ENCODE results near the gene DHRS2. TPM values are rescaled to one million over a fixed set of nuclear protein-coding genes. Genes with fewer than 3 reads are reported as not detected.
A peak's percentile ranks its signal among the peaks of the same experiment; 100 is the strongest.
"Not testable (repeated sequence)": the region's sequence is repeated elsewhere in the genome, so short reads cannot be mapped to it uniquely, and the experiment has no call there.

The DHRS2 gene
- total RNA-seq, 2 experiments from 2014 or later: 10.4 to 11.6 TPM

- H3K36me3 Mint-ChIP-seq: no peaks in the 10 kb centered on the region
- no peaks in the 10 kb centered on the region for H3K27me3 Mint-ChIP-seq
- peaks cover 8% of the 10 kb centered on the region for H3K9me3 Mint-ChIP-seq
- no peak overlapping the region for H3K27ac Mint-ChIP-seq
- H3K4me1 Mint-ChIP-seq: peaks cover 8% of the 10 kb centered on the region
- H3K4me3 Mint-ChIP-seq: no peak overlapping the region
- no peak for DNase-seq
Measured at GRCh38 chr14:23621932-23622730, 14.0 kb upstream of the DHRS2 start.

GRCh38 chr14:23622990-23623389 is 13.2 kb upstream of the DHRS2 start:
- no peak for DNase-seq
- H3K4me1 Mint-ChIP-seq: peaks cover 8% of the 10 kb centered on the region
- peaks cover 8% of the 10 kb centered on the region for H3K9me3 Mint-ChIP-seq
- H3K27me3 Mint-ChIP-seq: no peaks in the 10 kb centered on the region
- no peak overlapping the region for H3K27ac Mint-ChIP-seq
- H3K36me3 Mint-ChIP-seq: no peaks in the 10 kb centered on the region
- H3K4me3 Mint-ChIP-seq: no peak overlapping the region

GRCh38 chr14:23623962-23624361 is 12.2 kb upstream of the DHRS2 start:
- Mint-ChIP-seq H3K36me3 (no peaks in the 10 kb centered on the region), H3K27ac (no peak overlapping the region), H3K27me3 (no peaks in the 10 kb centered on the region), H3K4me1 (peaks cover 4% of the 10 kb centered on the region), H3K9me3 (peaks cover 8% of the 10 kb centered on the region), H3K4me3 (no peak overlapping the region)
- DNase-seq: no peak

DNA sequence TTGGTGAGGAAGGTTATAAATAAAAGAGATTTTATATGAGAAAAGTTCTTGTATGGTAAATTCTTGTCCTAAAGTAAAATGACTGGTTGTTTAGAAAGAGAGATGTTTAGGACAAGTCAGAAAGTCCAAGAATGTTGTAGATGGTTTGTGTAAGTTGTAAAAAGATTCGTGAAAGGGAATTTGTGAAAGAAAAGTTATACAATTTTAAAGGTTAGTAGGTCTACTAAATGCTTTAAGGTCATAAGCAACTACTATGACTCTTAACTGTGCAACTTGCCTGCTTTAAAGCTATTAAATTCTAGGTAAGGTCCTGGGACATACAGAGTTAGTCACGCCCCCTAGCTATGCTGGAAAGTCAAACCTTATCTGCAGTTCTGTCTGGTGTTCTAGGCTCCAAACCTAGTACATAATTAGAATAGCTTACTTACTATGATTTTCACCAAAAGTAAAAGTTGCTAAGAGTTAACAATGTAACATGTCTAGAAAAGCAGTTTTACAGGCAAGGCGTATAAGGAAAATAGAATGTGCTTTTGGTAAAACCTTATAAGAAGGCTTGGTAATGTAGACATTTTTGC is 11.2 kb upstream of the DHRS2 start:
- Mint-ChIP-seq H3K27me3 (no peaks in the 10 kb centered on the region), H3K27ac (no peak overlapping the region)

GRCh38 chr14:23626946-23627345 is 9.2 kb upstream of the DHRS2 start:
- Mint-ChIP-seq H3K4me3 (no peak overlapping the region), H3K27ac (no peak overlapping the region), H3K4me1 (peaks cover 4% of the 10 kb centered on the region), H3K36me3 (no peaks in the 10 kb centered on the region), H3K27me3 (no peaks in the 10 kb centered on the region), H3K9me3 (peaks cover 8% of the 10 kb centered on the region)
- DNase-seq: no peak

More for the DNA sequence above, 11.2 kb upstream of the DHRS2 start:
- H3K36me3 Mint-ChIP-seq: no peaks in the 10 kb centered on the region
- no peak overlapping the region for H3K4me3 Mint-ChIP-seq
- no peaks in the 10 kb centered on the region for H3K4me1 Mint-ChIP-seq
- no peak for DNase-seq
- H3K9me3 Mint-ChIP-seq: peaks cover 8% of the 10 kb centered on the region

GRCh38 chr14:23627961-23628360 is 8.2 kb upstream of the DHRS2 start:
- Mint-ChIP-seq H3K4me3 (no peak overlapping the region), H3K27me3 (no peaks in the 10 kb centered on the region), H3K36me3 (no peaks in the 10 kb centered on the region), H3K27ac (no peak overlapping the region), H3K4me1 (peaks cover 9% of the 10 kb centered on the region), H3K9me3 (peaks cover 8% of the 10 kb centered on the region)
- no peak for DNase-seq

GRCh38 chr14:23629204-23629603 is 7.0 kb upstream of the DHRS2 start:
- peaks cover 8% of the 10 kb centered on the region for H3K9me3 Mint-ChIP-seq
- no peak for DNase-seq
- H3K4me3 Mint-ChIP-seq: no peak overlapping the region
- H3K27ac Mint-ChIP-seq: no peak overlapping the region
- peaks cover 9% of the 10 kb centered on the region for H3K4me1 Mint-ChIP-seq
- H3K36me3 Mint-ChIP-seq: no peaks in the 10 kb centered on the region
- no peaks in the 10 kb centered on the region for H3K27me3 Mint-ChIP-seq

GRCh38 chr14:23629832-23630396 is 6.2 kb upstream of the DHRS2 start:
- Mint-ChIP-seq H3K27ac (no peak overlapping the region), H3K4me3 (no peak overlapping the region), H3K9me3 (peaks cover 3% of the 10 kb centered on the region), H3K27me3 (no peaks in the 10 kb centered on the region), H3K36me3 (no peaks in the 10 kb centered on the region), H3K4me1 (peaks cover 9% of the 10 kb centered on the region)
- DNase-seq: no peak

- H3K9me3 Mint-ChIP-seq: no peaks in the 10 kb centered on the region
- no peaks in the 10 kb centered on the region for H3K36me3 Mint-ChIP-seq
- H3K4me3 Mint-ChIP-seq: no peak overlapping the region
- DNase-seq: no peak
- no peaks in the 10 kb centered on the region for H3K27me3 Mint-ChIP-seq
- H3K27ac Mint-ChIP-seq: no peak overlapping the region
- H3K4me1 Mint-ChIP-seq: peaks cover 9% of the 10 kb centered on the region
Measured at GRCh38 chr14:23630687-23631086, 5.5 kb upstream of the DHRS2 start.

GRCh38 chr14:23631234-23631633 is 4.9 kb upstream of the DHRS2 start:
- no peak overlapping the region for H3K27ac Mint-ChIP-seq
- peaks cover 9% of the 10 kb centered on the region for H3K4me1 Mint-ChIP-seq
- no peaks in the 10 kb centered on the region for H3K9me3 Mint-ChIP-seq
- no peak overlapping the region for H3K4me3 Mint-ChIP-seq
- H3K27me3 Mint-ChIP-seq: no peaks in the 10 kb centered on the region
- DNase-seq: no peak
- H3K36me3 Mint-ChIP-seq: no peaks in the 10 kb centered on the region

DNA sequence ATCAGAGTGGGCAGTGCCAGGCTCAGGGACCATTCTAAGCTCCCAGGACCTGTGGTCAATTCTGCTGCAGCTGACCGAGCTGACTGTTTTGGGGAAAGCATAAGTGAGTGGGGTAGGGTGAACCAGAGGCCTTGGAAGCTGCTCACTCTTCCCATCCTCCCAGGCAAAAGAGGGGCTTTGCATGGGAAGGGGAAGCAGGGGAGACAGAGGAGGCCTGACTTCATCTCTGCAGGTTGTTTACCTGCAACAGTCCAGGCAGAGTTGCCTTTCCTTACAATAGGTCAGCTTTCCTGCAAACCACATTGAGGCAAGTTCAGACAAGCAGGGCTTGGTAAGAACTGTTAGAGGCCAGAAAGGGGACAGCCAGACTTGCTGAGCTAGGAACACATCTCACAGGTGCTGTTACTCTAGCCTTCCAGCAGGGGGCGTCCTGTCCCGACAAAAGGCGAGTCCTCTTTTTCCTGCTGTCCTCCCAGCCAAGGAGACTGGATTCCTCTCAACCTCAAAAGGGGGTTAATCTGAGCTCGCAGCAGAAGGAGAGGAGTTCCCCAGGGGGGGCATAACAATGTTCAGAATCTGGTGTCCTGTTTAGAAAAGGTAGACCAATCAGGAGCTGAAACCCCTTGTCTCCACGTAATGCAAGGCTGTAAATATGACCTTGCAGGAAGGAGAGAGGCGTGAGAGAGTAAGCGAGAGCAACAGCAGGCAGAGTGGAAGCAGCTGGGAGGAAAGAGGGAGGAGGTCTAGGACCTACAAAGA is 4.3 kb upstream of the DHRS2 start:
- Mint-ChIP-seq H3K4me1 (peaks cover 9% of the 10 kb centered on the region), H3K27me3 (no peaks in the 10 kb centered on the region), H3K27ac (no peak overlapping the region), H3K9me3 (no peaks in the 10 kb centered on the region), H3K4me3 (peak overlapping the region; percentile 48), H3K36me3 (no peaks in the 10 kb centered on the region)
- DNase-seq: peak; percentile 71

GRCh38 chr14:23632461-23633159 is 3.6 kb upstream of the DHRS2 start:
- Mint-ChIP-seq H3K36me3 (no peaks in the 10 kb centered on the region), H3K4me1 (peaks cover 9% of the 10 kb centered on the region), H3K9me3 (no peaks in the 10 kb centered on the region), H3K27me3 (no peaks in the 10 kb centered on the region), H3K4me3 (no peak overlapping the region), H3K27ac (no peak overlapping the region)
- no peak for DNase-seq

GRCh38 chr14:23633160-23633701 is 2.9 kb upstream of the DHRS2 start:
- H3K4me3 Mint-ChIP-seq: no peak overlapping the region
- peaks cover 9% of the 10 kb centered on the region for H3K4me1 Mint-ChIP-seq
- no peaks in the 10 kb centered on the region for H3K9me3 Mint-ChIP-seq
- H3K36me3 Mint-ChIP-seq: no peaks in the 10 kb centered on the region
- no peak overlapping the region for H3K27ac Mint-ChIP-seq
- H3K27me3 Mint-ChIP-seq: no peaks in the 10 kb centered on the region
- no peak for DNase-seq

DNA sequence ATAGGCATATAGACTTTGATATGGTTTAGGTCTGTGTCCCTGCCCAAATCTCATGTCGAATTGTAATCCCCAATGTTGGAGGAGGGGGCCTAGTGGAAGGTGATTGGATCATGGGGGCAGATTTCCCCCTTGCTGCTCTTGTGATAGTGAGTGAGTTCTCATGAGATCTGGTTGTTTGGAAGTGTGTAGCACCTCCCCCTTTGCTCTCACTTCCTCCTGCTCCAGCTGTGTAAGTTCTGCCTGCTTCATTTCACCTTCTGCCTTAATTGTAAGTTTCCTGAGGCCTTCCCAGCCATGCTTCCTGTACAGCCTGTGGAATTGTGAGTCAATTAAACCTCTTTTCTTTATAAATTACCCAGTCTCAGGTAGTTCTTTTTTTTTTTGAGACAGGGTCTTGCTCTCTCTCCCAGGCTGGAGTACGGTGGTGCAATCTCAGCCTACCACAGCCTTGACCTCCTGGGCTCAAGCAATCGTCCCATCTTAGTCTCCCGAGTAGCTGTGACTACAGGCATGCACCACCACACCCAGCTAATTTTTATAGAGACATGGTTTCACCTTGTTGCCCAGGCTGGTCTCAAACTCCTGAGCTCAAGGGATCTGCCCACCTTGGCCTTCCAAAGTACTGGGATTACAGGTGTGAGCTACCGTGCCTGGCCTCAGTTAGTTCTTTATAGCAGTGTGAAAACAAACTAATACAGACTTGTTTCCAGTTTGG is 1.3 kb upstream of the DHRS2 start:
- H3K27ac Mint-ChIP-seq, DNase-seq, H3K4me3 Mint-ChIP-seq, H3K4me1 Mint-ChIP-seq, H3K9me3 Mint-ChIP-seq, H3K27me3 Mint-ChIP-seq, H3K36me3 Mint-ChIP-seq: not testable (repeated sequence)
